ENCODE measurements around the gene AP2M1. TPM values are rescaled to one million over a fixed set of nuclear protein-coding genes. Genes with fewer than 3 reads are reported as not detected.

The AP2M1 gene
- total and polyA plus RNA-seq, 10 of the 15 experiments (the other 5 are each of a cell fraction or from before 2014, with no cell fraction given): 65.6 to 356 (median 161) TPM

DNA sequence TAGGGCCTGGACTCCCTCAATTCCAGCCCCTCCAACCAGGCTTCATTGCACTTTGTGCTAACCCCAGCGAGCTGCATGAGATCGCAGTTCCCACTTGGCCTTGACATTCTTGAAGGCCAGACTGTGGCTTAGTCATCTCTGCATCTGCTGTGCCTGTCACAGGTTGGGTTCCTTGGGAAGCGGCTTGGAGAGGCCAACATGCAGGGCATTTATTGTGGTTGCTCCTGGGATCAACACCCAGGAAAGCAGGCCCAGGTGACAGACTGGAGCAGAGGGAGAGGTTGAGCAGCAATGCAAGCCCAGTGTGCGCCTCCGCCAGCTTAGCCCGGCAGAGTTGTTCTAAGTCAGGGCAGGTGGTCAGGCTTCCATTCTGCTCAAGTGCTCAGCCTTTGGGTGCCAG lies 21.9 kb downstream of the AP2M1 start (continued):
- no peak for TF ChIP-seq SIN3A (IDR thresholded peaks at IDR 0.05; ENCODE audit: low read depth, low read length)
- no peak for TF ChIP-seq BHLHE40 (IDR thresholded peaks at IDR 0.05; ENCODE audit: borderline replicate concordance in 1 of 2, low read depth in 2 of 2, low read length in 1 of 2)
- TF ChIP-seq PAX5 (IDR thresholded peaks at IDR 0.05; ENCODE audit: borderline replicate concordance, low read depth, low read length): no peak
- TF ChIP-seq NFYA (IDR thresholded peaks at IDR 0.05; ENCODE audit: borderline replicate concordance, low read depth, low read length): no peak

DNA sequence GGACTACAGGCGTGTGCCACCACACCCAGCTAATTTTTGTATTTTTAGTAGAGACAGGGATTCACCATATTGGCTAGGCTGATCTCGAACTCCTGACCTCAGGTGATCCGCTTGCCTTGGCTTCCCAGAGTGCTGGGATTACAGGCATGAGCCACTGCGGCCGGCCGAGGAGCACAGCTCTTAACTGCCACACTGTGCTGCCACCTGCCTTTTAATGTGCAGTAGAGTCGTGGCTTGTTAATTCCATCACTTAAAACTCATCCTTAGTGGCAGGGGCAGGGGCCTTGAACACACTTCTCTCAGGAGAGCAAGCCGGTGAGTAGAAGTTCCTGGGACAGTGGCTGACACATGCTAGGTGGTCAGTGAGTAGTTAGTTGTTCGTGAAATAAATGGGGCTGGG lies 23.9 kb downstream of the AP2M1 start:
- ChIA-PET SMC1A (ENCODE audit: uncharacterized antibody, unreplicated experiment) (interaction anchor here (1.1 kb wide), 1 partner anchor 43 kb away, joined by 4 read pairs; the partner anchor contains the start of gene DVL3), RAD21 (ENCODE audit: unreplicated experiment) (interaction anchor here (0.7 to 1.1 kb wide), 3 partner anchors 27 to 173 kb away, joined by 3 read pairs; no protein-coding TSS in a partner anchor), POLR2A (no interaction called here), CTCF (interaction anchor here (1.4 kb wide), 1 partner anchor 51 kb away, joined by 3 read pairs; the partner anchor contains the start of gene EEF1AKMT4)
- in situ Hi-C loops (cut with MboI) (no loop called here), intact Hi-C loops (cut with micrococcal nuclease; ENCODE audit: unreplicated experiment) (no loop called here)
- BruUV-seq (replicated peaks): no TSS peak
- Histone ChIP-seq H3K4me3 (no peak overlapping the region), H3K4me1 (ENCODE audit: control insufficient read depth, insufficient read depth, low read length) (no peaks in the 10 kb centered on the region), H3K27ac (ENCODE audit: control insufficient read depth, insufficient read depth) (no peak overlapping the region), H4K20me1 (ENCODE audit: control insufficient read depth, insufficient read depth) (no peaks in the 10 kb centered on the region), H2AFZ (ENCODE audit: control insufficient read depth, low read depth, low read length) (no peak overlapping the region), H3K79me2 (ENCODE audit: control insufficient read depth, insufficient read depth, low read length) (no peaks in the 10 kb centered on the region), H3K36me3 (ENCODE audit: control insufficient read depth in 2 of 2, insufficient read depth in 2 of 2, low read length in 1 of 2) (peaks cover 8 to 13% of the 10 kb centered on the region in 2 experiments; a peak in 3 of 4 replicates), H3K4me2 (ENCODE audit: control insufficient read depth, insufficient read depth) (no peak overlapping the region), H3K9me3 (replicated peaks; ENCODE audit: control insufficient read depth, insufficient read depth, low read length) (no peaks in the 10 kb centered on the region), H3K27me3 (replicated peaks in 1 of 2; ENCODE audit: control insufficient read depth in 2 of 2, insufficient read depth in 2 of 2, low read length in 1 of 2) (no peaks in the 10 kb centered on the region), H3K9ac (ENCODE audit: control insufficient read depth, insufficient read depth, low read length) (no peak overlapping the region)
- DNase-seq (ENCODE audit: low read depth, low spot score): no peak
- no peak for TF ChIP-seq HDAC6 (IDR thresholded peaks at IDR 0.05; ENCODE audit: unreplicated experiment)
- TF ChIP-seq, protein P1, sequence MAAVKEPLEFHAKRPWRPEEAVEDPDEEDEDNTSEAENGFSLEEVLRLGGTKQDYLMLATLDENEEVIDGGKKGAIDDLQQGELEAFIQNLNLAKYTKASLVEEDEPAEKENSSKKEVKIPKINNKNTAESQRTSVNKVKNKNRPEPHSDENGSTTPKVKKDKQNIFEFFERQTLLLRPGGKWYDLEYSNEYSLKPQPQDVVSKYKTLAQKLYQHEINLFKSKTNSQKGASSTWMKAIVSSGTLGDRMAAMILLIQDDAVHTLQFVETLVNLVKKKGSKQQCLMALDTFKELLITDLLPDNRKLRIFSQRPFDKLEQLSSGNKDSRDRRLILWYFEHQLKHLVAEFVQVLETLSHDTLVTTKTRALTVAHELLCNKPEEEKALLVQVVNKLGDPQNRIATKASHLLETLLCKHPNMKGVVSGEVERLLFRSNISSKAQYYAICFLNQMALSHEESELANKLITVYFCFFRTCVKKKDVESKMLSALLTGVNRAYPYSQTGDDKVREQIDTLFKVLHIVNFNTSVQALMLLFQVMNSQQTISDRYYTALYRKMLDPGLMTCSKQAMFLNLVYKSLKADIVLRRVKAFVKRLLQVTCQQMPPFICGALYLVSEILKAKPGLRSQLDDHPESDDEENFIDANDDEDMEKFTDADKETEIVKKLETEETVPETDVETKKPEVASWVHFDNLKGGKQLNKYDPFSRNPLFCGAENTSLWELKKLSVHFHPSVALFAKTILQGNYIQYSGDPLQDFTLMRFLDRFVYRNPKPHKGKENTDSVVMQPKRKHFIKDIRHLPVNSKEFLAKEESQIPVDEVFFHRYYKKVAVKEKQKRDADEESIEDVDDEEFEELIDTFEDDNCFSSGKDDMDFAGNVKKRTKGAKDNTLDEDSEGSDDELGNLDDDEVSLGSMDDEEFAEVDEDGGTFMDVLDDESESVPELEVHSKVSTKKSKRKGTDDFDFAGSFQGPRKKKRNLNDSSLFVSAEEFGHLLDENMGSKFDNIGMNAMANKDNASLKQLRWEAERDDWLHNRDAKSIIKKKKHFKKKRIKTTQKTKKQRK (IDR thresholded peaks at IDR 0.05; ENCODE audit: low read depth, low read length): no peak
- no peak for TF ChIP-seq SPI1 (IDR thresholded peaks at IDR 0.05; ENCODE audit: borderline replicate concordance, insufficient read depth, low read depth, low read length)
- TF ChIP-seq KLF5 (IDR thresholded peaks at IDR 0.05; ENCODE audit: partially characterized antibody): no peak
- no peak for TF ChIP-seq SMAD5 (IDR thresholded peaks at IDR 0.05; ENCODE audit: low read depth)
- TF ChIP-seq, protein P2, sequence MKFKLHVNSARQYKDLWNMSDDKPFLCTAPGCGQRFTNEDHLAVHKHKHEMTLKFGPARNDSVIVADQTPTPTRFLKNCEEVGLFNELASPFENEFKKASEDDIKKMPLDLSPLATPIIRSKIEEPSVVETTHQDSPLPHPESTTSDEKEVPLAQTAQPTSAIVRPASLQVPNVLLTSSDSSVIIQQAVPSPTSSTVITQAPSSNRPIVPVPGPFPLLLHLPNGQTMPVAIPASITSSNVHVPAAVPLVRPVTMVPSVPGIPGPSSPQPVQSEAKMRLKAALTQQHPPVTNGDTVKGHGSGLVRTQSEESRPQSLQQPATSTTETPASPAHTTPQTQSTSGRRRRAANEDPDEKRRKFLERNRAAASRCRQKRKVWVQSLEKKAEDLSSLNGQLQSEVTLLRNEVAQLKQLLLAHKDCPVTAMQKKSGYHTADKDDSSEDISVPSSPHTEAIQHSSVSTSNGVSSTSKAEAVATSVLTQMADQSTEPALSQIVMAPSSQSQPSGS (IDR thresholded peaks at IDR 0.05; ENCODE audit: low read length): no peak
- TF ChIP-seq KDM1A (IDR thresholded peaks at IDR 0.05; ENCODE audit: borderline replicate concordance): no peak
- TF ChIP-seq, protein P3, sequence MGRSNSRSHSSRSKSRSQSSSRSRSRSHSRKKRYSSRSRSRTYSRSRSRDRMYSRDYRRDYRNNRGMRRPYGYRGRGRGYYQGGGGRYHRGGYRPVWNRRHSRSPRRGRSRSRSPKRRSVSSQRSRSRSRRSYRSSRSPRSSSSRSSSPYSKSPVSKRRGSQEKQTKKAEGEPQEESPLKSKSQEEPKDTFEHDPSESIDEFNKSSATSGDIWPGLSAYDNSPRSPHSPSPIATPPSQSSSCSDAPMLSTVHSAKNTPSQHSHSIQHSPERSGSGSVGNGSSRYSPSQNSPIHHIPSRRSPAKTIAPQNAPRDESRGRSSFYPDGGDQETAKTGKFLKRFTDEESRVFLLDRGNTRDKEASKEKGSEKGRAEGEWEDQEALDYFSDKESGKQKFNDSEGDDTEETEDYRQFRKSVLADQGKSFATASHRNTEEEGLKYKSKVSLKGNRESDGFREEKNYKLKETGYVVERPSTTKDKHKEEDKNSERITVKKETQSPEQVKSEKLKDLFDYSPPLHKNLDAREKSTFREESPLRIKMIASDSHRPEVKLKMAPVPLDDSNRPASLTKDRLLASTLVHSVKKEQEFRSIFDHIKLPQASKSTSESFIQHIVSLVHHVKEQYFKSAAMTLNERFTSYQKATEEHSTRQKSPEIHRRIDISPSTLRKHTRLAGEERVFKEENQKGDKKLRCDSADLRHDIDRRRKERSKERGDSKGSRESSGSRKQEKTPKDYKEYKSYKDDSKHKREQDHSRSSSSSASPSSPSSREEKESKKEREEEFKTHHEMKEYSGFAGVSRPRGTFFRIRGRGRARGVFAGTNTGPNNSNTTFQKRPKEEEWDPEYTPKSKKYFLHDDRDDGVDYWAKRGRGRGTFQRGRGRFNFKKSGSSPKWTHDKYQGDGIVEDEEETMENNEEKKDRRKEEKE (IDR thresholded peaks at IDR 0.05): no peak
- FAIRE-seq: no peak
- no peak for ATAC-seq
- 90% methylated on average over 9 of the region's 9 CpGs for WGBS (ENCODE audit: insufficient coverage, insufficient replicate concordance, low lambda C conversion rate, missing lambda C conversion rate)

All from GM12878 (cell line).